HG03066 (cell line): Measurements from ENCODE around the gene AUTS2.

Experiments
- ATAC-seq: cut with Tn5 transposase; IDR thresholded peaks from one replicate; pipeline ENCODE4 v1.9.1; 2021; ENCODE audit warnings: low read depth; ENCODE audit not compliant: unreplicated experiment

Gene AUTS2

GRCh38 chr7:69682518-69682917, 84.2 kb downstream of the AUTS2 start:
- ATAC-seq, result no peak

GRCh38 chr7:69683002-69683401, 84.7 kb downstream of the AUTS2 start:
- no peak for ATAC-seq

GRCh38 chr7:69684369-69685292, 86.4 kb downstream of the AUTS2 start:
- ATAC-seq, result no peak

GRCh38 chr7:69685293-69685631, 87.0 kb downstream of the AUTS2 start:
- no peak for ATAC-seq

- no peak for ATAC-seq
Measured at GRCh38 chr7:69686366-69686765, 88.1 kb downstream of the AUTS2 start.

GRCh38 chr7:69687739-69688433, 89.6 kb downstream of the AUTS2 start:
- no peak for ATAC-seq

GRCh38 chr7:69690329-69690728, 92.1 kb downstream of the AUTS2 start:
- no peak for ATAC-seq

- no peak for ATAC-seq
Measured at GRCh38 chr7:69691327-69691726, 93.1 kb downstream of the AUTS2 start.

- no peak for ATAC-seq
Measured at GRCh38 chr7:69691734-69692133, 93.5 kb downstream of the AUTS2 start.

- ATAC-seq, result peak; percentile 8
Measured at GRCh38 chr7:69692611-69693010, 94.3 kb downstream of the AUTS2 start.

- ATAC-seq, result peak; percentile 29
Measured at GRCh38 chr7:69693042-69693441, 94.8 kb downstream of the AUTS2 start.

GRCh38 chr7:69696054-69696591, 97.8 kb downstream of the AUTS2 start:
- peak; percentile 89 for ATAC-seq

GRCh38 chr7:69696686-69697685, 98.7 kb downstream of the AUTS2 start:
- no peak for ATAC-seq

- ATAC-seq, result no peak
Measured at GRCh38 chr7:69698109-69698825, 100.0 kb downstream of the AUTS2 start.

- ATAC-seq, result no peak
Measured at GRCh38 chr7:69699931-69700330, 101.7 kb downstream of the AUTS2 start.

- no peak for ATAC-seq
Measured at GRCh38 chr7:69700331-69700730, 102.1 kb downstream of the AUTS2 start.

- no peak for ATAC-seq
Measured at GRCh38 chr7:69701288-69701687, 103.0 kb downstream of the AUTS2 start.

- ATAC-seq, result no peak
Measured at GRCh38 chr7:69702357-69702756, 104.1 kb downstream of the AUTS2 start.

- ATAC-seq, result no peak
Measured at GRCh38 chr7:69703099-69703498, 104.8 kb downstream of the AUTS2 start.

- ATAC-seq, result no peak
Measured at GRCh38 chr7:69706070-69706469, 107.8 kb downstream of the AUTS2 start.
